GM21526 (cell line): ENCODE data around the gene APOBEC2.

Experiments
- ATAC-seq: cut with Tn5 transposase; IDR thresholded peaks from one replicate; pipeline ENCODE4 v1.9.1; 2021; ENCODE audit warnings: moderate library complexity; ENCODE audit not compliant: unreplicated experiment, low FRiP score

Gene APOBEC2

DNA sequence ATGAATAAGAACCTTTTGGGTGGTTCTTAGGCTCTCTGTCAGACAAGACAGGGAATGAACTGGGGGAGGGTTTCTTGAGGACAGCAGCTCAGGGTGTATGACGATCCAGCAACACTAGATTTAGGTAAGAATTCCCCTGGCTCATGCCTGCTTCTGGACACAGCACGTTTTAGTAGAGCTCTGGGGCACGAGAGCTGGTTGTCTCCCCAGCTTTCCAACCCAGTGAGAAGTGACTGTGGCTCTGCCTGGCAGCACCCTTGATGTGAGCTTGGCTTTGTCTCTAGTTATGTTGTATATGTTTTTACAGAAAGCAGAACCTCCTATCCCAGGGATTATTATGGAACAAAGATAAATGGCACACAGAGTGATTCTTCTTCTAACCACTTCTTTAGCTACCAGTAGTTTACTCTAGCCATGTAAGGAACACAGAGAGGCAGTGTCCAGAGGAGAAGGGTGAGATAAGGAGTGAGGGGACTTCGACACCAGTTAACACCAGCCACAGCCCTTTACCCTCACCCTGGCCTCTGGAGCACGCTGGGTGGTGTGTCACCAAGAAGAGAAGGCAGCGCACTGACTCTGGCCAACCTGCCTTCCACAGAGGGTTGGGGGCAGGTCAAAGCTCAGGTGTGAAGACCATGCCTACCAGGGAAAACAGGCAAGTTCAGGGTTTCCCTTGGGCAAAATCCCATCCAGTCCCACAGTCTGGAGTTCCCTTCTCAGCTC, 3.9 kb downstream of the APOBEC2 start:
- no peak for ATAC-seq

DNA sequence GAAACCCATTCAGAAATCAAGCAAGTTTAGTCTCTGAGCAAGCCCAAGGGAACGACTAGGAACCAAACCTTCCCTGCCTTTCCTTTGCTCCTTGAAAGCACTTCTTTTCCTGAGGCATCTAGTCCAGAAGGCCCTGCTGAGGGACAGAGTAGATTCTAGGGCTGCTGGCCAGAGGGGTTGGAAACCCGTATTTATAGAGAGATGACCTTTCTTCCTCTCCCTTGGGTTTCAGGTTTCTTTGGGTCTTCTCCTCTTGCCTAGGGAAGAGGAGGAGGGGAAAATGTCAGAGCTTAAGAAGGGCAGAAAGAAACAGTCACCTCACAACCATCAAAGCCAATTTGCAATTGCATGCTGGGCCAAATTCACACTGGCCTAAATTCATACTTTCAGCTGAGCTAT, 5.8 kb downstream of the APOBEC2 start:
- no peak for ATAC-seq

DNA sequence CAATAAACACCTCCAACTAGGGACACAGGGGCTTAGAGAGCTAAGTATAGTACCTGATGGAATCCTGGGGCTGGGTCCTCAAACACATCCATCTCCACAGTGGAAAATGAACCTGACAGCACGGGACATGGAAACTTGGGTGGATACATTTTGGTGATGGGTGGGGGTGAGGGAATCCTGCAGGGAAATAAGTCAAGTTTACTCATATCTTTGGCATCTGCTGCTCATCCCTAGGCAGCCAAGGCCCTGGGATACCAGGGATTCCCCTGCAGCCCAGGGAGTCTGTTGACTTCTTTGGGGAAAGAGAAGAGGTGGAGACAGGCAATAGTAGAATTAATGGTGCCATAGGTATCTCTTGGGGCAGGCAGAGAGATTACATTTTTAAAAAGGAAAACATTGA, 6.6 kb downstream of the APOBEC2 start:
- no peak for ATAC-seq

DNA sequence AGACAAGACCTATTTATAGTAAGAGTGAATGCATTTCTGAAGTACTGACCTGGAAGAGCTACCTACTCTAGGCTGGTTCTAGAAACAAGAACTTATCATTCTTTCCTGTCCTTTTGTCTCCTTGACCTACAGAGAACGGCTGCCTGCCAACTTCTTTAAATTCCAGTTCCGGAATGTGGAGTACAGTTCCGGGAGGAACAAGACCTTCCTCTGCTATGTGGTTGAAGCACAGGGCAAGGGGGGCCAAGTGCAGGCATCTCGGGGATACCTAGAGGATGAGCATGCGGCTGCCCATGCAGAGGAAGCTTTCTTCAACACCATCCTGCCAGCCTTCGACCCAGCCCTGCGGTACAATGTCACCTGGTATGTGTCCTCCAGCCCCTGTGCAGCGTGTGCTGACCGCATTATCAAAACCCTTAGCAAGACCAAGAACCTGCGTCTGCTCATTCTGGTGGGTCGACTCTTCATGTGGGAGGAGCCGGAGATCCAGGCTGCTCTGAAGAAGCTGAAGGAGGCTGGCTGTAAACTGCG, 8.3 kb downstream of the APOBEC2 start:
- ATAC-seq, result no peak

DNA sequence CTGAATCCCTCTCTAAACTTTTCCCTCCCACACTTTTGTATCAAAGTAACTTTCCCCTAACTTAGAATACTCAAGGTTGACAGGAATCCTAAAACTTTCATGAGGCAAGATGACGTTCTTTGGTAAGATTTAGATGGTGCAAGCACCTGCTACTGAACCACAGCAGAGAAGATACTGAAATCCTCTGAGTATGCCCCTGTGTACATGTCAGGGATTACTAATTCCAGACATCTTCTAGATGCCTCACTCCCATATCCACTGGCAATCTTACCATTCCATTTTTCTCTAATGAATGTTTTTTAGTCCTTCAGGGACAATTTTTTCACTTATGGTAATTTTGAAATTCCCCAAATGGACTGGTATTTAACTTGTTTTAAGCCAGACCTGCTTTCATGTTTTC, 9.1 kb downstream of the APOBEC2 start:
- ATAC-seq, result no peak

DNA sequence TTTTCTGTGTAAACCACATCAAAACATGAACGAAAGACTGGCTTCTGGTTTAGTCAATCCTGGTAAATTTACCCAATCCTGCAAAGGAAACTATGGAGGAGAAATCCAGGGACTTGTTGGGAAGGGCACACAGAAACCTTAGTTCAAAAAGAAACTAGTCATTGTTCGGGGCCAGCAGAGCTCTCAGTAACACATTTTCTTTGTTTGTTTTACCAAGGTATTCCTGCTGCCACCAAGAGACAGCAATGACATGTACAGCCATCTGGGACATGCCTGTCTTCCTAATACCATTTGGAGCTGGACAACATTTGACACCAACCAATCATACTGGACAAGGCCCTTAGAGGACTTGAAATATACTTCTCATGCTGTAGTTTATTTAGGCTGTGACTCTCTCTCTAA, 10.9 kb downstream of the APOBEC2 start:
- no peak for ATAC-seq

DNA sequence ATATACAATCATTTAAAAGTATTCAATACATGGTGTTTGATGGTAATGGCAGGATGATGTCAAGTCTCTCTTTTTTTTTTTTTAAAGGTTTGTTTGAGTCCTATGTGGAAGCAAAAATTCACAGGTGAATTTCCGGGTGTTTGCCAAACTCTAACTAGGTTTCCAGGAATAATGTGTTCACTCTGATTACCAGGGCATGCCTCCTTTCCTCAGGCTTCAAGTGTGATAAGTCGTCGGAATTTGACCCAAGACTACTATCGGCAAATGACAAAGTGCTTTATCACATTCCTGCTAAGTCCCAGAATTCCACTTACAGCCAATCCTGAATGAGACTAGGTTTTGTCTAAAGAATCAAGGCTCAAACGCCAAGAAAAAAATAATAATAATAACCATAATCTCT, 11.8 kb downstream of the APOBEC2 start:
- ATAC-seq, result no peak

DNA sequence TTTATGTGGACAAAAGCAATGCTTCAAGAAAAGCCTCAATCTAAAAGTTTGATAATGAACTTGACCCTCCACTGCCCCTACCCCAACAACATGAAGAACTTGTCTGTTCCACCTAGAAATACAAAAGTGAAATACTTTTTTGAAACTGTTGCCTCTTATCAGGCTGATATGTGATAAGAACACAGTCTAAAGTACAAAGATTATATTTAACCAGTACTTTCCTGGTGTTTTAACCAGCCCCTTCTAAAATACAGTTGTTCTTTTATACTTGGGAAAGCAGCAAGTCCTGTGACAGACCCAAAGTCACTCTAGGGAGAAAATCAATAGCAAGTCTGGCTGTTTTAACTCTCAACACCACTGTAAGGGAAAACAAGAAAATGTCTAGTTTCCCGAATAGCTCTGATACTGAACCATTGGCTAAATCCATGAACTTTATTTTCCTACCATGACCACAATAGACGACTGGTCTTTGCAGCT, 12.6 kb downstream of the APOBEC2 start:
- no peak for ATAC-seq

DNA sequence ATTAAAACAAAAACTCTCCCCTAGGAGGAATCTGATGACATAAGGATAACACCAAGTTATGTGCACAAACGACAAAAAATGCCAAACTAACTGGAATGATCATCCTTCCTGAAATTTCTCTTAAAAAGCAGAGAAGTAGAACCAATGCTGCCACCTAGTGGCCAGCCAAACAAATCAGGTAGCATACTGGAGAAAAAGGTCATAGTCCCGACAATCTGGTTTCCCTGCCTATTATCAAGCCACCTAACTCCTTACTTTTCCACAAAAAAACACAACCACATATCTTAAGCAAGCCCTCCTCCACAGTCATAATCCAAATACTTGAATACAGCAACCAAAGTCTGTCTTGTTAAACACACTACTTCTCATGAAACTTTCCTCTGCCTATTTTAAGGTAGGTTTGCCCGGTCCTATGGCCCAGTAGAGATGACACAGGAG, 13.9 kb downstream of the APOBEC2 start:
- ATAC-seq, result no peak

DNA sequence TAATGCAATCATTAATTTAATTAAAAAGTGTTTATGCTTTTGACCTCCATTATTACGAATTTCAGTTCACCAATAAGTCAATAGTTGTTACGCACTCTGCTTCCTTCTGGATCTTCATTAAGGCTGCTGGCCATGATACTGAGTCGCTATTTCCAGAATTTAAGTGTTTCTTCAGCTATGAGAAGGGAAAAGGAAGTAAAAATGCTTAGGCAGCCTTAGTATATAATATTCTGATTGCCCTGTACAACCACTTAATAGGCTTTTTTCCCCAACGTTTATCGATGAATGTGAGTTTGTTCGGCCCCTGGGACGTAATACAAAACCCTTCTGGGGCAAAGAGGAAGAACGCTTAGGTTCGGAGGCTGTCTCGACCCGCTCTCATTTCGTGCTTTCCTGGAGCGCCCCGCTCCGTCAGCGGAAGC, 18.5 kb downstream of the APOBEC2 start:
- no peak for ATAC-seq

DNA sequence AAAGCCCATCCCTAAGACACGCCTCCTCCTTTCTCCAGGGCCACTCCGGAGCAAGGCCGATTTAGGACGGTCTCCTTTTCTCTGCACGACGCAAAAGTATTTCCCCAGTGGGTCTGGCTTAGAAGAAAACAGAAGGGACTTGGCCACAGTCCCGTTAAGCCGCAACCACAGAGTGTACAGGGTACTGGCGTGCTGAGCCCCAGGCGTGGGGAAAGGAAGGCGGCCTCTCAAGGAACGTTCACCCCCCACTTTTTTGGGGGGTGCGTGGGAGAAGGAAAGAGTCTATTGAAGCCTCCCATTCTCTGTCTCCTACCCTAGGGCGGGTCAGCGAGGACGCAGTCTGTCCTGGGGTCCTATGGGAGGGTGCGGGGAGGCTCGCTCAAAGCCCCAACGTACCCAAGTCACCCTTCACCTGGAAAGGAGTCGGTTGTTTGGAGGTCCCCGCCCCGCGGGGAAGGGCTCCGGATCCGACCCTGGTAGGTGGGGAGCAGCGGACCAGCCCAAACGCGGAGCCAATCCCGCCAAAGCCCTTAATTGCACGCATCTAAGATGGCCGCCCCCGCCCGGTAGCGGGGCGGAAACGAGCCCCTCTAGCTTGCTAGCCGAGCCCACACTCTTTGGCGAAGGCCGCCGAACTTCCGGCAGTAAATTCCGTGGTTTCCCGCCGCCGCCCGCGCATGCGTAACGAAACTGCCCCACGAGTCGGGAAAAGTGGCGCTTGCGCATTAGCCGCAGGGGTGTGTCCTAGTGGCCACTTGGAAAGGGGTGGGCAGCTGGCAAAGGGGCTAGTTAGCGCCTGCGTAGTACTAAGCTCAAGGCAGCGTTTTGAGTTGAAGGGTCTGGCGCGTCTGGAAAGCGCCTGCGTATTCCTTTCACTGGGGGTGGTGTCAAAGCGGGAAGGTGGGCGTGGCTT, 19.2 kb downstream of the APOBEC2 start, which contains the start of gene OARD1:
Gene OARD1, minus strand, starts transcription at position 434 of the 913 bp plus-strand sequence. CDS start 722 bp downstream, outside the sequence.
- peak; percentile 73 for ATAC-seq

DNA sequence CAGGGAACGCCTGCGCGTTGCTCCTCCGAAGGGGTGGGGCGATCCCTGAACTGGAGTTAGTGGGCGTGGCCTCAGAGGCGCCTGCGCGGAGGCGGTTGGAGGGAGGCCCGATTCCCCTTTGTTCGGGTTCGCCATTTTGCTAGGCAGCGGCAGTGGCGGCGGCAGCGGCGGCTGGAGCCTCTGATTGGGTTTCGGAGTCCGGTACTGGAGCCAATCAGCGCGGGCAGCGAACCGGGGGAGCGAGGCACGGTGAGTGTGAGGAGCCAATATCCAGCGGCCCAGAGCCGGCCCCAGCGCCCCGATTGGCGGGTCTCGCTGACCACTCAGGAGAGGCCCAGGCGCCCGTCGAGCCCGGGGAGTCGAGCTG, 19.8 kb downstream of the APOBEC2 start, which contains the start of gene NFYA:
Gene NFYA, plus strand, starts transcription at position 139 of the 367 bp plus-strand sequence. CDS start 6,116 bp downstream, outside the sequence.
- peak; percentile 62 for ATAC-seq

DNA sequence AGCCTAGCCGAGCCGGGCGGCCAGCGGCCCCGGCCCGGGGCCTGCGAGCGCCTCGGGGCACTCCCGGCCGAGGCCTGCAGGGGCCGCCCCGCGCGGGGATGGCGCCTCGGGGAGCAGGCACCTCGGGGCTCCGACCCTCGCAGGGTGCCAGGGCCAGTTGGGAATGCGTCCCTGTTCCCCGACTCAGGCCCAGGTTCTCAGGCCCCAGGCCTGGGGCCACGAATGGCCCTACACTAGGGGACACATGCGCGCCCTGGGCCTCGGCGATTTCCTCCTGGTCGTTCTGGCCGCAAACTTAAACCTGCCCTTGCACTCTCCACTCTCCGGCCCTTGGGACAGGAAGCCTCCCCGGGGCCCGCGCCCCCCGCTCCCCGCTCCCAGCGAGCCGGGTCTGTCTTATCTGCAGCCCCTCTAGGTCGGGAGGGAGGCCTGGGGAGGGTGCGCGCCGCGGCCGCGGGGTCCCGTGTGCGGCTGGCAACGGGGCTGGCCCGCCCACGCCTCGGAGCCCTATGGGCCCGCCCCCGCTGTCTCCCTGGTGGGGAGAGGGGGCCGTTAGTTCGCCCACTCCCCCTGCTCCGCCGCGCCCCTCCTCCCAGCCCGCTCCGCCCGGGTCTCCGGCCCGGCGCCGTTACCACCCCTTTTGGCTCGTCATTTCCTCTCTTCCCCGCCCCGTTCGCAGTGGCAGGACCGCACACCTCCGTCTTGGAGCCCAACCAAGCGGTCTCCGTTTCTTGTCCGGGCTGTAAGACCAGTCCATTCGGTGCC, 20.4 kb downstream of the APOBEC2 start:
- ATAC-seq, result peak; percentile 32

DNA sequence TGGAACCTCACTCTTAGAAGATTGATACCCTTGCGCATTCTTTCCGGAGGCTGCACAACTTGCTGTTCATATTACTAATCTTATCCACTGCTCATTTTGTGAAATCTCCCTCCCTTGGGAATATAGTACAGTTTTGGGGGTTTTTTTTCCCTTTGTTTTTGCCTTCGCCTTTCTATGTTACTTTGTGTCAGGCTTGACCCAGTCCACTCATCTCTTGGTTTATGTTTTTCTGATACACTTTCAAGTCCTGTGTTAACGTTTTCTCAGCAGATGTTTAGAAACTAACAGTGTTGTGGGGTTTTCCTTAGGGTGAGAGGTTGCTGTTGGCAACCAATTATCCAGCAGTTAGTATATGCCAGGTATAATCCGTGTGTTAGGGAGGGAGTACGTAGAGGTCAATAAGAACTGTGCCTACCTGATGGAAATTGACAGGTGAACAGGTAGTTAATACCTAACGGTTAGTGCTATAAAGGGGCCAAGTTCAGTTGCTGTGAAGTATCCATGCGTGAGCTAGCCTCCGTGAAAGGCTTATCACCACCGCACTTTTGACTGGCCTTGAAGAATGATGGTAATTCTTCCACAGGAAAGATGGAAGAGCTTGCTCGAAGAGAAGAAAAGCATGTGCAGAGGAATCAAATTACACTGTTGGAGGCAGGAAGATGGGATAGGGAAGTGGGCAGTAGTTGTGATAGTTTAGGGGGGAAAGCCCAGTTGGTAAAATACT, 21.1 kb downstream of the APOBEC2 start:
- no peak for ATAC-seq

DNA sequence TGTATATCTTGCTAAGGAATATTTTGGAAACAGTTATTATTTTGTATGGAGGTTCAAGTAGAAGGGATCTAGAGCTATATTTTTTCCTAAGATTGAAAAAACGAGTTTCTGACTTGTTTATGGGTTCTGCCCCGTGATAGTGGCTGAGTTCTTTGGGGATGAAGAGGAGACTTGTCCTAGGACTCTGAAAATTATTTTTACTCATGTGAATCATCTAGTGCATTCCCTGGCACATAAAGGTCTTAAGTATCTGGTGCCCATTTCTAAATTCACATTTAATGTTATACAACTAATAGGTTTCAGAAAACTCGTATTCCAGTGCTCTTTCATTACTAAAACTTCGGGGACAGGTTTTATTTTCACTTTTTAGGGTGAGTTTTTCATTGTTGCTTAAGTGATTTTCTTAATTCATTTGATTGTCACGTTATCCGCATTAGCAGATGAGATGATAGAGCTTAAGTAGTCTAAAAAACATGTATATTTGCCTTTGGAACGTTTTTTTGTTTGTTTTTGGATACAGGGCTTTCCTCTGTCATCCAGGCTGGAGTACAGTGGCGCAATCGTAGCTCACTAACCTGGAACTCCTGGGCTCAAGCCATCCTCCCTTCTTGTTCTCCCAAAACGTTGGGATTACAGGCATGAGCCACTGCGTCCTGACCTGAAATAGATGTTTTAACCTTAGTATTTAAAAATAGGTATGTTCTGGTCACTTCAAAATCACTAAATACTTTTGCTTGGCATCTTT, 21.9 kb downstream of the APOBEC2 start:
- ATAC-seq, result no peak

DNA sequence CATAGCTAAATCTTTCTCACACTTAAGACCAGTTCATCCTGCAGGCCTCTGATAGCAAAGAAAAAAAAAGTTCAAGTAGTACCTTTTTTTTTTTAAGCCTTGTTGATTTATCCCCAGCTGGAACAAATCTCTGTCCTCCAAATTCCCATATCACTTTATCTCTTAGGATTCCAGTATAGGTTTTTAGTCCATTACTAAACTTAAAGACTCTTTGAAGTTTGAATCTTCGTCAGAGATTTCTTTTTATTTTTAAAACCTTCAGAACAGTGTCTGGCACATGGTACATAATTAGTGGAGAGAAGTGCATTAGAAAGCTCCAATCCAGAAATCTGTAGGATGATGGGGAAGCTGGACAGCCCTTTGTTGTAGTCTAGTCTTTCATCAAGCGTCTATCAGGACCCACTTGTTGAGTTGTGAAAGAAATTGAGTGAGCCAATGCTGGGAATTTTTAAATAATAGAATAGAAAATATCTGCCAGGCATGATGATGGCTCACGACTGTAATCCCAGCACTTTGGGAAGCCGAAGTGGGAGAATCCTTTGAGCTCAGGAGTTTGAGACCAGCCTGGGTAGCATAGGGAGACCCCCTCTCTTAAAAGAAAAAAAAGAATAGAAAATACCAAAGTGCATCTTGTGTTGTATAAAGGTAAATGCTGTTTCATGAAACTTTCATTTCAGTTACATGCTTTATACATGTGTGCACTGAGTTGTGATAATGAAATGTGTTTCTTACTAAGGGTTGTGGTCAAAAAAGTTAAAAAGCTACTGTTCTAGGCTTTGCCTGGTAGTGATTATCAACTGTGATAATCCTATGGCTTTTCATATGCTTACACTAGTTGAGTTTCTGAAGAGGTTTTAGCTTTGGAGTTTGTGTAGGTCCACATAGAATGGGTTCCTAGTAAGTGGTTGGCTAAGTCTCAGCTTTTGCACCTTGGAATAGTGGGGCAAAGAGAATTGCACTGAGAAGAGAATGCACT, 22.9 kb downstream of the APOBEC2 start:
- ATAC-seq, result no peak

DNA sequence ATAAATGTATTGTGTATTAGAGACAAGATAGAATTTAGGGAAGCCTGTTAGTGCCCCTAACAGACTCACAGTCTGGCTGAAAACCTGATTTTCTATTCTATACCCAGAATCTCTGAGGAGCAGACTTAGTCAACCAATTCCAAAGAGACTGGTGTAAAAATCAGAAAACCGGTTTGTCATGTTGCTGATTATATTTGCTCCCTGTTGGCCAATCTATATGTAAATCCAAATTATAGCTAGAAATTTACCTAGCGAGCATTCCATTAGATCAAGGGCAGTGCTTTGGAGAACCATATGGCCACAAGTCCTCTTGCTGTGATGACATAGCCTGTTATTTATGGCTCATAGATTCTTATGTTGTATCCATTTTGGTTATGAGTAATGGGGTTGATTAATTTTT, 24.5 kb downstream of the APOBEC2 start:
- ATAC-seq, result no peak

DNA sequence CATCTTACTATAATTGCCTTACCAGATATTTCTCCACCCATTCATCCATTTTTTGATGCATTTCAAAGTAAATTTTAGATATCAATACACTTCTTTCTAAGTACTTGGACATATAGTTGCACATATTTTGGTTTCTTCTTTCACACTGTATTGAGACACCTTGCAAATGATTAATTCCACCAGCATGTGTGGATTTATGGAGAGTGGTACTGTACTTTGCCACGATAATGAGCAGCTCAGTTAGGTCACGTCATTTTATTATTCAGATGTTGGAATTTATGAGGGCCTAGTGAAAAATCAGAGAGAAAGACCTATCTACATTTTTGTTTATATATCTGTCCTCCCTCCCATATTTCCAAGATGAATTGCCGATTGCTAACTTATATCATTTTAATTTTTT, 25.1 kb downstream of the APOBEC2 start:
- no peak for ATAC-seq
